Endothelial cell of umbilical vein (primary cell): ENCODE data around the gene SBSN. TPM values are rescaled to one million over a fixed set of nuclear protein-coding genes. Genes with fewer than 3 reads are reported as not detected.

Experiments
- BruUV-seq: library from RNA; stranded (reverse); fragments of 400-500 nt; replicated peaks from 2 replicates; lab custom pipeline; 2021; lab: Mats Ljungman, UMichigan
- CTCF ChIA-PET: fragments of 300-600, 350-600 bp; sonication (Branson Sonifier 250); formaldehyde crosslinking; loops from one replicate; lab custom pipeline; 2021; ENCODE audit warnings: antibody characterized with exemption, inconsistent platforms; lab: Charles Lee
- POLR2A ChIA-PET: fragments of 300-600, 350-600 bp; sonication (Branson Sonifier 250); formaldehyde crosslinking; loops from one replicate; lab custom pipeline; 2021; ENCODE audit warnings: antibody characterized with exemption, inconsistent platforms; lab: Charles Lee
- DNase-seq: peaks from one replicate; pipeline ENCODE4 v3.0.0-alpha.2; 2011; ENCODE audit warnings: low read depth, low spot score
- FAIRE-seq: peaks from 2 replicates; lab custom pipeline; 2011; peaks lifted over from hg19 to GRCh38; lab: Jason Lieb, UNC
- H2AFZ ChIP-seq: 2 replicates; pipeline ENCODE4 v1.6.0; 2012; ENCODE audit warnings: low read depth, low read length, control low read depth, inconsistent platforms
- H3K27ac ChIP-seq: 2 replicates; pipeline ENCODE4 v1.5.1; 2011; ENCODE audit warnings: low read depth, mild to moderate bottlenecking, control low read depth, low read length, moderate library complexity; ENCODE audit not compliant: insufficient read depth
- H3K27me3 ChIP-seq, 2 experiments: 2 replicates each; pipeline versions ENCODE4 v1.6.0 to v1.6.1; 2011; ENCODE audit warnings: low read length in 2 of 2, mixed read lengths in 1 of 2; ENCODE audit not compliant: control insufficient read depth in 2 of 2, insufficient read depth in 2 of 2
- H3K36me3 ChIP-seq, 2 experiments: 2 replicates in 1 of 2; 3 replicates in 1 of 2; pipeline ENCODE4 v1.5.1; 2011; ENCODE audit warnings: low read length in 2 of 2, mild to moderate bottlenecking in 1 of 2, moderate library complexity in 1 of 2; ENCODE audit not compliant: control insufficient read depth in 2 of 2, insufficient read depth in 2 of 2; ENCODE audit errors: extremely low read depth in 1 of 2
- H3K4me1 ChIP-seq: 3 replicates; pipeline ENCODE4 v1.5.1; 2011; ENCODE audit warnings: mild to moderate bottlenecking, low read length; ENCODE audit not compliant: control insufficient read depth, insufficient read depth; ENCODE audit errors: extremely low read depth
- H3K4me2 ChIP-seq: 2 replicates; pipeline ENCODE4 v1.6.1; 2011; ENCODE audit warnings: low read length, control low read depth, mixed read lengths; ENCODE audit not compliant: insufficient read depth
- H3K4me3 ChIP-seq, 3 experiments: fragments of 200-600 bp in 1 of 3; sonication (generic), shearing (Covaris generic) in 1 of 3; replicated peaks in 1 of 3; 2 replicates each; pipeline ENCODE4 v1.5.1; 2011 to 2016; ENCODE audit warnings: control low read depth in 3 of 3, low read length in 3 of 3, mild to moderate bottlenecking in 2 of 3, inconsistent platforms in 1 of 3, low read depth in 1 of 3, moderate library complexity in 1 of 3; ENCODE audit not compliant: insufficient read depth in 1 of 3
- H3K79me2 ChIP-seq: 2 replicates; pipeline ENCODE4 v1.6.0; 2012; ENCODE audit warnings: low read length, inconsistent platforms; ENCODE audit not compliant: control insufficient read depth, insufficient read depth
- H3K9ac ChIP-seq: replicated peaks from 2 replicates; pipeline ENCODE3; 2011; ENCODE audit warnings: low read length, control low read depth; ENCODE audit not compliant: insufficient read depth; ENCODE audit errors: extremely low read depth
- H3K9me1 ChIP-seq: replicated peaks from 3 replicates; pipeline ENCODE4 v1.6.0; 2011; ENCODE audit warnings: mild to moderate bottlenecking, low read length; ENCODE audit not compliant: control insufficient read depth, insufficient read depth; ENCODE audit errors: extremely low read depth
- H3K9me3 ChIP-seq: replicated peaks from 2 replicates; pipeline ENCODE4 v1.5.1; 2012; ENCODE audit warnings: low read length, inconsistent platforms; ENCODE audit not compliant: control insufficient read depth, insufficient read depth
- H4K20me1 ChIP-seq: replicated peaks from 2 replicates; pipeline ENCODE3; 2011; ENCODE audit warnings: mild to moderate bottlenecking, low read length; ENCODE audit not compliant: control insufficient read depth, insufficient read depth; ENCODE audit errors: extremely low read depth
- EZH2 ChIP-seq: IDR thresholded peaks from 2 replicates; pipeline ENCODE4 v1.6.1; 2012; ENCODE audit warnings: borderline replicate concordance, low read depth, mild to moderate bottlenecking, moderate library complexity, low read length, inconsistent platforms; ENCODE audit not compliant: severe bottlenecking
- GATA2 ChIP-seq: IDR thresholded peaks from 2 replicates; pipeline ENCODE4 v1.7.0; 2011; ENCODE audit warnings: low read depth, mild to moderate bottlenecking, moderate library complexity, mixed read lengths, low read length; ENCODE audit not compliant: insufficient read length, insufficient read depth
- JUN ChIP-seq: IDR thresholded peaks from 2 replicates; pipeline ENCODE4 v1.6.1; 2011; ENCODE audit warnings: borderline replicate concordance, low read depth; ENCODE audit not compliant: insufficient read length, insufficient read depth
- POLR2A ChIP-seq: IDR thresholded peaks from 2 replicates; pipeline ENCODE4 v1.6.1; 2012; ENCODE audit warnings: low read depth, mild to moderate bottlenecking, control low read depth, low read length
- POLR2AphosphoS5 ChIP-seq: IDR thresholded peaks from 2 replicates; pipeline ENCODE4 v1.6.1; 2012; ENCODE audit warnings: low read depth, mild to moderate bottlenecking, control low read depth, low read length, moderate library complexity; ENCODE audit not compliant: insufficient read depth
- dilution Hi-C: fragments of 300-500 bp; cut with MboI; formaldehyde crosslinking; loops from one replicate; pipeline ENCODE4 v1.15.0; 2019; ENCODE audit warnings: low sequenced_read_pairs; ENCODE audit not compliant: extremely low pct_ligation_motif_present
- intact Hi-C: fragments of 100-400 bp; cut with micrococcal nuclease; formaldehyde crosslinking; loops from one replicate; pipeline ENCODE4 v1.10.0; 2022
- polyA plus RNA-seq, 4 experiments: library from polyadenylated mRNA; depleted of rRNA in 3 of 4; stranded (reverse) in 3 of 4; unstranded in 1 of 4; fragments of >200 nt; gene quantifications; 2 replicates each; pipeline versions ENCODE4 v1.2.1 to v1.2.3, GENCODE V29; 2011 to 2012; ENCODE audit warnings: missing spikeins in 1 of 4
- total RNA-seq: library from RNA; stranded (reverse); gene quantifications from 2 replicates; pipeline ENCODE4 v1.2.3, GENCODE V29; 2021
- TF ChIP-seq, protein P1 (sequence below), 2 donors: IDR thresholded peaks; 1 replicate in 1 of 2; 2 replicates in 1 of 2; pipeline ENCODE4 v1.5.1; 2011; ENCODE audit warnings: low read length in 2 of 2, mild to moderate bottlenecking in 2 of 2, moderate library complexity in 2 of 2, control low read depth in 1 of 2, inconsistent platforms in 1 of 2, low read depth in 1 of 2; ENCODE audit not compliant: insufficient read depth in 1 of 2; ENCODE audit errors: extremely low read depth in 1 of 2

SBSN gene
- total and polyA plus RNA-seq, 2 donors (not counting 3 experiments of a cell fraction or from before 2014, with no cell fraction given), result not detected

DNA sequence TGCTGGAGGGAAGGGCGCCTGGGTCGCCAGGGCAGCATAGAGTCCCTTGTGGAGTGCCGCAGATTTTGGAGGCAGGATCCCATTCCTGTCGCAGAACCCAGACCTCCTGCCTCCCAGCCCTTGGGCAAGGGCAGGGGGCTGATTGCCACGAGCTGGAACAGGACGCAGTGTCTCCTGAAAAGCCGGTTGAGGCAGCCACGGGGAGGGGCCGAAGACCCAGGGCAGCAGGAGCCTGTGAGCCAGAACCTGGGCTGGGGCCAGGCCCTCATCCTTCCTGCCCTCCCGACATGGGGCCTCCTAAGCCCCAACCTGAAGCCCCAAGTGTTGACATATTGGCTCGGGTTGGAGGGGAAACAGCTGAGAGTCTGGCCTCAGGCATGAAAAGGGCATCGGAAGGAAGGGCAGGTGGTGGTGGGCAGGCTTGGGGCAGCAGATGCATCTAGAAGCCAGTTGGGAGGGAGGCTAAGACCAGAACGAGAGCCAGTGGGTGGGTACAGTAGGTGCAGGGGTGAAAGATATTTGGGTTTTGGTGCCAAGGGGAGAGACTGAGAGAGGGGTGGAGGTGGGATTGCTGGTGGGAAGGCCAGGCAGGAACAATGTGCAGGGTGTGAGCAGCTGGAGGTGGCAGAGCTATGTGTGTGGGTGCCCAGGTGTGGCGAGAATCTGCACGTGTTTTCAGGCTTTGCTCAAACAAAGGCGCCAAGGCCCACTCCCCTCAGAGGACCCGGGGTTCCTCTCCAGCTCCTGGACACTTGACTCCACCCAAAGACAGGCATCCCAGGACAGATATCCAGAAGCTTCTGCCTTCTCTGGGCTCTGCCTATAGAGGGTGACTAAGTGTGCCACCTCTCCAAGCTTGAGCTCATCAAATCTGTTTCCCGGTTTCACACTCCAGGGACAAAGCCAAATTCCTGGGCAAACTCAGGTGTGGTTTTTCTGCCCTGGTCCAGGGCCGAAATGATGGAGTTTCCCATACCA lies 1.4 kb upstream of the SBSN start:
- no peak overlapping the region for H3K4me3 ChIP-seq
- no peak overlapping the region for H2AFZ ChIP-seq
- ChIA-PET POLR2A (interaction anchor here (0.5 kb wide), 1 partner anchor 72 kb away, joined by 5 read pairs; no protein-coding TSS in a partner anchor), CTCF (no interaction called here)
- H3K9me3 ChIP-seq, result no peaks in the 10 kb centered on the region
- H3K36me3 ChIP-seq, result no peaks in the 10 kb centered on the region
- no peak overlapping the region for H3K27ac ChIP-seq
- dilution Hi-C loops, result no loop called here
- H3K79me2 ChIP-seq, result no peaks in the 10 kb centered on the region
- TF ChIP-seq POLR2A (no peak), EZH2 (no peak), GATA2 (no peak), JUN (no peak), POLR2AphosphoS5 (no peak)
- TF ChIP-seq, protein P1, sequence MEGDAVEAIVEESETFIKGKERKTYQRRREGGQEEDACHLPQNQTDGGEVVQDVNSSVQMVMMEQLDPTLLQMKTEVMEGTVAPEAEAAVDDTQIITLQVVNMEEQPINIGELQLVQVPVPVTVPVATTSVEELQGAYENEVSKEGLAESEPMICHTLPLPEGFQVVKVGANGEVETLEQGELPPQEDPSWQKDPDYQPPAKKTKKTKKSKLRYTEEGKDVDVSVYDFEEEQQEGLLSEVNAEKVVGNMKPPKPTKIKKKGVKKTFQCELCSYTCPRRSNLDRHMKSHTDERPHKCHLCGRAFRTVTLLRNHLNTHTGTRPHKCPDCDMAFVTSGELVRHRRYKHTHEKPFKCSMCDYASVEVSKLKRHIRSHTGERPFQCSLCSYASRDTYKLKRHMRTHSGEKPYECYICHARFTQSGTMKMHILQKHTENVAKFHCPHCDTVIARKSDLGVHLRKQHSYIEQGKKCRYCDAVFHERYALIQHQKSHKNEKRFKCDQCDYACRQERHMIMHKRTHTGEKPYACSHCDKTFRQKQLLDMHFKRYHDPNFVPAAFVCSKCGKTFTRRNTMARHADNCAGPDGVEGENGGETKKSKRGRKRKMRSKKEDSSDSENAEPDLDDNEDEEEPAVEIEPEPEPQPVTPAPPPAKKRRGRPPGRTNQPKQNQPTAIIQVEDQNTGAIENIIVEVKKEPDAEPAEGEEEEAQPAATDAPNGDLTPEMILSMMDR (IDR thresholded peaks at IDR 0.05; ENCODE audit: extremely low read depth in 1 of 2, insufficient read depth in 1 of 2, low read depth in 1 of 2, low read length in 2 of 2), result no peak
- H3K9ac ChIP-seq, result no peak overlapping the region
- H4K20me1 ChIP-seq, result no peaks in the 10 kb centered on the region
- FAIRE-seq (no peak), DNase-seq (no peak)
- peaks cover 12 to 15% of the 10 kb centered on the region in 2 experiments for H3K27me3 ChIP-seq
- BruUV-seq, result no TSS peak
- no peaks in the 10 kb centered on the region for H3K4me1 ChIP-seq
- intact Hi-C loops, result no loop called here
- no peaks in the 10 kb centered on the region for H3K9me1 ChIP-seq
- no peak overlapping the region for H3K4me2 ChIP-seq
